Stimulated activated CD8-positive, alpha-beta memory T cell treated with anti-CD3 and anti-CD28 coated beads, Interleukin-7, amount 100 ng/mL, for 24 hours (primary cell): Measurements from ENCODE around the gene GGACT.

ENCODE experiments used
- DNase-seq: peaks from one replicate; pipeline ENCODE4 v3.0.0-alpha.2; 2020; ENCODE audit warnings: low read depth

GGACT gene

GRCh38 chr13:100513171-100513570 lies 75.4 kb downstream of the GGACT start:
- no peak for DNase-seq

- DNase-seq, result no peak
Observed at GRCh38 chr13:100512422-100512821, 76.2 kb downstream of the GGACT start.

GRCh38 chr13:100511466-100511865 lies 77.1 kb downstream of the GGACT start:
- DNase-seq, result no peak

- no peak for DNase-seq
Observed at GRCh38 chr13:100510208-100510957, 78.2 kb downstream of the GGACT start.

- no peak for DNase-seq
Observed at GRCh38 chr13:100508996-100509395, 79.6 kb downstream of the GGACT start.

GRCh38 chr13:100508455-100508854 lies 80.1 kb downstream of the GGACT start:
- no peak for DNase-seq

GRCh38 chr13:100506600-100507422 lies 81.8 kb downstream of the GGACT start:
- no peak for DNase-seq

GRCh38 chr13:100506154-100506553 lies 82.4 kb downstream of the GGACT start:
- DNase-seq, result peak; percentile 16

GRCh38 chr13:100503622-100504021 lies 85.0 kb downstream of the GGACT start:
- no peak for DNase-seq

GRCh38 chr13:100502446-100502845 lies 86.1 kb downstream of the GGACT start:
- no peak for DNase-seq

GRCh38 chr13:100497389-100497788 lies 91.2 kb downstream of the GGACT start:
- no peak for DNase-seq

GRCh38 chr13:100495455-100495854 lies 93.1 kb downstream of the GGACT start:
- no peak for DNase-seq

GRCh38 chr13:100493418-100493817 lies 95.2 kb downstream of the GGACT start:
- DNase-seq, result no peak

GRCh38 chr13:100491164-100491842 lies 97.3 kb downstream of the GGACT start:
- no peak for DNase-seq

GRCh38 chr13:100490692-100491091 lies 97.9 kb downstream of the GGACT start:
- DNase-seq, result no peak

GRCh38 chr13:100485265-100485664 lies 103.3 kb downstream of the GGACT start:
- DNase-seq, result no peak

- DNase-seq, result no peak
Observed at GRCh38 chr13:100484702-100485101, 103.9 kb downstream of the GGACT start.

- no peak for DNase-seq
Observed at GRCh38 chr13:100483841-100484381, 104.7 kb downstream of the GGACT start.

- DNase-seq, result no peak
Observed at GRCh38 chr13:100483139-100483538, 105.5 kb downstream of the GGACT start.

- no peak for DNase-seq
Observed at GRCh38 chr13:100480676-100481075, 107.9 kb downstream of the GGACT start.
